HEK293T (cell line): ENCODE results near the gene ARL5A.

Source experiments
- CTCF ChIA-PET: fragments of 350-600 bp; formaldehyde crosslinking; extraction: SDS; loops from one replicate; lab custom pipeline; 2021; ENCODE audit warnings: antibody characterized with exemption, inconsistent platforms; lab: Yijun Ruan, JAX
- POLR2A ChIA-PET: fragments of 350-600 bp; formaldehyde crosslinking; extraction: SDS; loops from one replicate; lab custom pipeline; 2020; ENCODE audit warnings: antibody characterized with exemption, inconsistent platforms; lab: Yijun Ruan, JAX
- DNase-seq: peaks from one replicate; pipeline ENCODE4 v3.0.0; 2012; ENCODE audit warnings: mixed read lengths; ENCODE audit errors: extremely low spot score
- ZNF384 ChIP-seq: fragments of 450-650 bp; IDR thresholded peaks from 2 replicates; pipeline ENCODE4 v1.6.1; 2016

The ARL5A gene

GRCh38 chr2:151753540-151753939 is 74.7 kb downstream of the ARL5A start:
- ChIA-PET CTCF (no interaction called here), POLR2A (no interaction called here)
- no peak for DNase-seq
- no peak for TF ChIP-seq ZNF384
